Cardiac fibroblast (primary cell): ENCODE results near the gene RAB43.
"Not testable (repeated sequence)": the region's sequence is repeated elsewhere in the genome, so short reads cannot be mapped to it uniquely, and the experiment has no call there.

ENCODE experiments used
- DNase-seq, 2 donors: peaks; one replicate each; pipeline versions ENCODE4 v3.0.0 to v3.0.0-alpha.2; 2010; ENCODE audit warnings: low read depth in 2 of 2
- H3K4me3 ChIP-seq, 2 donors: replicated peaks in 1 of 2; 1 replicate in 1 of 2; 2 replicates in 1 of 2; pipeline ENCODE4 v1.5.1; 2011; ENCODE audit warnings: low read depth in 2 of 2, low read length in 2 of 2, mild to moderate bottlenecking in 2 of 2, moderate library complexity in 1 of 2
- CTCF ChIP-seq: IDR thresholded peaks from one replicate; pipeline ENCODE4 v1.5.1; 2011; ENCODE audit warnings: low read depth, mild to moderate bottlenecking, low read length, inconsistent platforms

Gene RAB43

GRCh38 chr3:129160891-129161859, 39.6 kb upstream of the RAB43 start, which contains the start of gene ISY1:
ISY1 (minus strand) TSS chr3:129161063; CDS start chr3:129160975, 88 bp downstream.
- peak; percentile 97 to 99 for DNase-seq
- peak; percentile 91 for TF ChIP-seq CTCF
- H3K4me3 ChIP-seq: peak within 1 kb of the TSS; percentile 80 to 88

GRCh38 chr3:129144786-129145185, 23.2 kb upstream of the RAB43 start:
- TF ChIP-seq CTCF: no peak
- no peak overlapping the region for H3K4me3 ChIP-seq
- DNase-seq: no peak

- DNase-seq, H3K4me3 ChIP-seq: not testable (repeated sequence)
These were observed 19.4 kb upstream of the RAB43 start for GRCh38 chr3:129141011-129141410.

- no peak for DNase-seq
- no peak for TF ChIP-seq CTCF
- no peak overlapping the region for H3K4me3 ChIP-seq
These were observed 18.3 kb upstream of the RAB43 start for GRCh38 chr3:129139911-129140310.

- H3K4me3 ChIP-seq, DNase-seq: not testable (repeated sequence)
These were observed 14.7 kb upstream of the RAB43 start for GRCh38 chr3:129136275-129136674.

- no peak overlapping the region for H3K4me3 ChIP-seq
- no peak for DNase-seq
- TF ChIP-seq CTCF: no peak
These were observed 10.7 kb upstream of the RAB43 start for GRCh38 chr3:129132097-129132866.

GRCh38 chr3:129131465-129132088, 10.0 kb upstream of the RAB43 start:
- TF ChIP-seq CTCF: no peak
- DNase-seq: no peak
- no peak overlapping the region for H3K4me3 ChIP-seq
